Measurements from ENCODE around the gene CELSR1.

DNA sequence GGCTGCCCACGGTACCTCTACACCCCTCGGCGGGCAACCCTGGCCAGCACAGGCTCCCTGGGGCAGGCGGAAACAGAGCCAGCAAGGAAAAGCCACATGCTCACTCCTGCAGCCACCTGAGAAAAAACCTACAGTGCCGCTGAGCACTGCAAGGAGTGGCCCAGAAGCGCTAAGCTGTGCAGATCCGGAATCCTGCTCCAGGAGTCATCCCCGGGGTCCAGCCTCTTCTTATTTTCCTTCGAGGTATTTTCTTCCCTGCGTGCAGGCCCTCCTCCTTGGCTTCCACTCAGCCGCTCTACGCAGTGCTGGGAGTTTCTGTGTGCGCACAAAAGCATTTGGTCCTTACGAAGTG lies 120.9 kb downstream of the CELSR1 start:
- TF ChIP-seq, protein P1, sequence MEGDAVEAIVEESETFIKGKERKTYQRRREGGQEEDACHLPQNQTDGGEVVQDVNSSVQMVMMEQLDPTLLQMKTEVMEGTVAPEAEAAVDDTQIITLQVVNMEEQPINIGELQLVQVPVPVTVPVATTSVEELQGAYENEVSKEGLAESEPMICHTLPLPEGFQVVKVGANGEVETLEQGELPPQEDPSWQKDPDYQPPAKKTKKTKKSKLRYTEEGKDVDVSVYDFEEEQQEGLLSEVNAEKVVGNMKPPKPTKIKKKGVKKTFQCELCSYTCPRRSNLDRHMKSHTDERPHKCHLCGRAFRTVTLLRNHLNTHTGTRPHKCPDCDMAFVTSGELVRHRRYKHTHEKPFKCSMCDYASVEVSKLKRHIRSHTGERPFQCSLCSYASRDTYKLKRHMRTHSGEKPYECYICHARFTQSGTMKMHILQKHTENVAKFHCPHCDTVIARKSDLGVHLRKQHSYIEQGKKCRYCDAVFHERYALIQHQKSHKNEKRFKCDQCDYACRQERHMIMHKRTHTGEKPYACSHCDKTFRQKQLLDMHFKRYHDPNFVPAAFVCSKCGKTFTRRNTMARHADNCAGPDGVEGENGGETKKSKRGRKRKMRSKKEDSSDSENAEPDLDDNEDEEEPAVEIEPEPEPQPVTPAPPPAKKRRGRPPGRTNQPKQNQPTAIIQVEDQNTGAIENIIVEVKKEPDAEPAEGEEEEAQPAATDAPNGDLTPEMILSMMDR (IDR thresholded peaks at IDR 0.05 in 2 of 3, conservative IDR thresholded peaks at IDR 0.05 in 1 of 3; ENCODE audit: borderline replicate concordance in 1 of 3, insufficient read depth in 1 of 3, low read depth in 2 of 3, low read length in 2 of 3): no peak
- no peak for TF ChIP-seq TCF7L2 (IDR thresholded peaks at IDR 0.05; ENCODE audit: borderline replicate concordance, extremely low read depth, insufficient read depth, insufficient read length)
- no peak for TF ChIP-seq POLR2A (IDR thresholded peaks at IDR 0.05; ENCODE audit: borderline replicate concordance, extremely low read depth, insufficient read depth, insufficient read length)
- TF ChIP-seq CEBPB (IDR thresholded peaks at IDR 0.05; ENCODE audit: low read depth): no peak
- no peak for TF ChIP-seq FOSL1 (IDR thresholded peaks at IDR 0.05; ENCODE audit: low read depth)
- no peak for TF ChIP-seq YY1 (IDR thresholded peaks at IDR 0.05; ENCODE audit: extremely low read depth, insufficient replicate concordance, low read depth, low read length)
